Esophagus (tissue), 2 donors: Measurements from ENCODE around the gene CKM. TPM values are rescaled to one million over a fixed set of nuclear protein-coding genes. Genes with fewer than 3 reads are reported as not detected.
A peak's percentile ranks its signal among the peaks of the same experiment; 100 is the strongest.

Experiments
- H3K27ac ChIP-seq, 2 donors: one replicate each; pipeline ENCODE4 v1.5.1; 2013; ENCODE audit warnings: low read depth in 2 of 2, mild to moderate bottlenecking in 2 of 2, inconsistent platforms in 1 of 2, low read length in 1 of 2, moderate library complexity in 1 of 2
- H3K27me3 ChIP-seq, 2 donors: one replicate each; pipeline ENCODE4 v1.6.1; 2013; ENCODE audit warnings: low read length in 2 of 2, control low read depth in 1 of 2, mild to moderate bottlenecking in 1 of 2; ENCODE audit not compliant: insufficient read depth in 2 of 2, control insufficient read depth in 1 of 2
- H3K36me3 ChIP-seq, 2 donors: one replicate each; pipeline ENCODE4 v1.6.1; 2013; ENCODE audit warnings: low read length in 1 of 2; ENCODE audit not compliant: control insufficient read depth in 2 of 2, insufficient read depth in 2 of 2
- H3K4me1 ChIP-seq, 2 donors: one replicate each; pipeline ENCODE4 v1.6.1; 2013; ENCODE audit warnings: low read length in 1 of 2; ENCODE audit not compliant: control insufficient read depth in 2 of 2, insufficient read depth in 2 of 2
- H3K4me3 ChIP-seq, 2 donors: one replicate each; pipeline ENCODE4 v1.5.1; 2013; ENCODE audit warnings: low read length in 2 of 2, mild to moderate bottlenecking in 2 of 2, low read depth in 1 of 2, moderate library complexity in 1 of 2
- H3K9me3 ChIP-seq, 2 donors: one replicate each; pipeline ENCODE4 v1.6.1; 2013; ENCODE audit warnings: mild to moderate bottlenecking in 2 of 2, low read depth in 1 of 2, low read length in 1 of 2, moderate library complexity in 1 of 2; ENCODE audit not compliant: control insufficient read depth in 2 of 2, insufficient read depth in 1 of 2
- WGBS, 2 donors: extraction: QIAGEN DNeasy Blood & Tissue Kit; methylation state at CpG; one replicate each; pipeline ENCODE4 v1.1.7; 2013; 5-methylcytosine and 5-hydroxymethylcytosine counted together
- polyA plus RNA-seq, 2 donors: library from polyadenylated mRNA; stranded (reverse); fragments of 200-250 nt; gene quantifications; one replicate each; pipeline ENCODE4 v1.2.3, GENCODE V29; 2013
- donor health status: healthy with polysubstance abuse.
- donor health status: Bipolar disorder and iron deficiency.

Gene CKM
- polyA plus RNA-seq, 2 donors: 0.14 to 0.74 TPM

GRCh38 chr19:45350477-45351058 is 27.9 kb upstream of the CKM start:
- no peak overlapping the region for H3K4me3 ChIP-seq
- H3K36me3 ChIP-seq: peaks cover 7 to 46% of the 10 kb centered on the region in 2 donors
- H3K9me3 ChIP-seq: peaks cover 0 to 4% of the 10 kb centered on the region in 2 donors
- H3K27ac ChIP-seq: no peak overlapping the region
- no peaks in the 10 kb centered on the region for H3K27me3 ChIP-seq
- WGBS, 2 donors: 84 to 87% methylated on average over 17 of the region's 17 CpGs
- peaks cover under 1 to 2% of the 10 kb centered on the region in 2 donors for H3K4me1 ChIP-seq

GRCh38 chr19:45349430-45349941 is 26.8 kb upstream of the CKM start:
- 86% methylated on average over 17 of the region's 17 CpGs for WGBS, 2 donors
- Histone ChIP-seq H3K27me3 (no peaks in the 10 kb centered on the region), H3K4me3 (no peak overlapping the region), H3K9me3 (no peaks in the 10 kb centered on the region), H3K36me3 (peaks cover 7 to 42% of the 10 kb centered on the region in 2 donors), H3K4me1 (peaks cover 2 to 5% of the 10 kb centered on the region in 2 donors), H3K27ac (no peak overlapping the region)

DNA sequence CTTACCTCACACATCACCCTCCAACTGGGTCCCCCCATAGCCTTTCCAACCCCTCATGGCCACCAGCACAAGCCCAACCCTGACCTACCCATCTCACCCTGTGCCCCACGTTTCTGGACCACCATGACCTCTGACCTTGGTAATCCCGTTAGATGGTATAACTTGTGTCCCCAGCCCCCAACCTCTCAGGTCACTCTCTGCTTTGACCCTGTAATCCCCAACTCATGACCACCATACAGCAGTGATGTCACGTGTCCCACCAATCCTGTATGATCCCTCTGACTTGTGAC is 26.4 kb upstream of the CKM start:
- Histone ChIP-seq H3K4me1 (peaks cover 2 to 5% of the 10 kb centered on the region in 2 donors), H3K4me3 (no peak overlapping the region), H3K9me3 (no peaks in the 10 kb centered on the region), H3K36me3 (peaks cover 7 to 38% of the 10 kb centered on the region in 2 donors), H3K27me3 (no peaks in the 10 kb centered on the region), H3K27ac (no peak overlapping the region)
- 74 to 77% methylated on average over 3 of the region's 3 CpGs for WGBS, 2 donors

- no peak overlapping the region for H3K4me3 ChIP-seq
- H3K27ac ChIP-seq: no peak overlapping the region
- 76 to 80% methylated on average over 22 to 23 of the region's 23 CpGs for WGBS, 2 donors
- H3K4me1 ChIP-seq: peaks cover 0 to 5% of the 10 kb centered on the region in 2 donors
- H3K36me3 ChIP-seq: peaks cover 7 to 36% of the 10 kb centered on the region in 2 donors
- H3K27me3 ChIP-seq: no peaks in the 10 kb centered on the region
- no peaks in the 10 kb centered on the region for H3K9me3 ChIP-seq
Measured at GRCh38 chr19:45348367-45349125, 25.9 kb upstream of the CKM start.

DNA sequence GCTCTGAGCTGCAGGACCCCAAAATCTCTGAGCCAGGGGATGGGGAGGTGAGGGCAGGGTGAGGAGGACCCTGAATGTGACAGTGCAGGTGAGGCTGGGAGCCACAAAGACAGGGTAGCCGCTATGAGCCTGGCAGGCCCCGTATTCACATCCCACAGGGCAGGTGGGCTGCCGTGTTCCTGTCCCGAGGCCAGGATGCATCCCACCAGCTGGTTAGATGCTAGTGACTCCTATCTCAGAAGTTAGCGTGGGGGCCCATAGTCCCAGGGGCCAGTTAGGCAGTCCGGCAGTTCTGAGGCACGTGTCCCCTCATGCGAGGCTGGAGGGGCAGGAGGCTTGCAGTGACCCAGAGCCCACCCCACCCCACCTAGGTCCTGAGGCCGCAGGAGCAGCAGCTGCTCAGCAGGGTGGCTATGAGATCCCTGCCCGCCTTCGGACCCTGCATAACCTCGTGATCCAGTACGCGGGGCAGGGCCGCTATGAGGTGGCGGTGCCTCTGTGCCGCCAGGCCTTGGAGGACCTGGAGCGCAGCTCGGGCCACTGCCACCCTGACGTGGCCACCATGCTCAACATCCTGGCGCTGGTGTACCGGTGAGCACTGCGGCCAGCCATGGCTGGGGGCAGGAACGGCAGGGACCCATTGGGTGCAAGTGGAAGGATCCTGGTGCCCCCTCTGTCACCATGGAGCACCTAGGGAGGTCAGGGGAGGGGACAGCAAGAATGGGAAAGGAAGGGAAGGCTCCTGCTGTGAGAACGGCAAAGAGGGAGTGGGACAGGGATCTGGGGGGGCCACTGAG is 25.1 kb upstream of the CKM start:
- H3K4me1 ChIP-seq: peaks cover 0 to 8% of the 10 kb centered on the region in 2 donors
- H3K4me3 ChIP-seq: no peak overlapping the region
- no peaks in the 10 kb centered on the region for H3K27me3 ChIP-seq
- 74 to 81% methylated on average over 25 of the region's 25 CpGs for WGBS, 2 donors
- no peaks in the 10 kb centered on the region for H3K9me3 ChIP-seq
- no peak overlapping the region for H3K27ac ChIP-seq
- peaks cover 7 to 30% of the 10 kb centered on the region in 2 donors for H3K36me3 ChIP-seq

DNA sequence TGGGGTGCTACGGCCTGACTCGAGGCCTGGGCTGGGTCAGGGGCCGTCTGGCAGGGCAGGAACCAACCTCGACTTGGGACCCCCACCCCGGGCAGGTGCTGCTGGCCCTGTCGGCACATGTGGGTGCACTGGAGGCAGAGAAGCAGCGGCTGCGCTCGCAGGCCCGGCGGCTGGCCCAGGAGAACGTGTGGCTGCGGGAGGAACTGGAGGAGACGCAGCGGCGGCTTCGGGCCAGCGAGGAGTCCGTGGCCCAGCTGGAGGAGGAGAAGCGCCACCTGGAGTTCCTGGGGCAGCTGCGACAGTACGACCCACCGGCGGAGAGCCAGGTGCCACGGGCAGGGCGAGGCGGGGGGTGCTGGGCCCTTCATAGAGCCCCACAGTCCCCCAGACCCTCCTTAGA is 23.8 kb upstream of the CKM start:
- no peak overlapping the region for H3K4me3 ChIP-seq
- no peaks in the 10 kb centered on the region for H3K27me3 ChIP-seq
- peaks cover 0 to 8% of the 10 kb centered on the region in 2 donors for H3K4me1 ChIP-seq
- 28 to 56% methylated on average over 24 to 27 of the region's 27 CpGs for WGBS, 2 donors
- H3K36me3 ChIP-seq: peaks cover 2 to 18% of the 10 kb centered on the region in 2 donors
- H3K27ac ChIP-seq: no peak overlapping the region
- no peaks in the 10 kb centered on the region for H3K9me3 ChIP-seq

DNA sequence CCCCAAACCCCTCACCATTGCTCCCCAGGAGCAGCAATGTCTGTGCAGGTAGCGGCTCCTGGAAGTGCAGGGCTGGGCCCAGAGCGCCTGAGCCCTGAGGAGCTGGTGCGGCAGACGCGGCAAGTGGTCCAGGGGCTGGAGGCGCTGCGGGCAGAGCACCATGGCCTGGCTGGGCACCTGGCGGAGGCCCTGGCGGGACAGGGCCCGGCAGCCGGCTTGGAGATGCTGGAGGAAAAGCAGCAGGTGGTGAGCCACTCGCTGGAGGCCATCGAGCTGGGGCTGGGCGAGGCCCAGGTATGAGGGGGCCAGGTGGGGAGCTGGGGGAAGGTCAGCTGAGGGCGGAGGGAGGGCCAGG is 22.8 kb upstream of the CKM start:
- H3K4me3 ChIP-seq: no peak overlapping the region
- peaks cover 0 to 12% of the 10 kb centered on the region in 2 donors for H3K36me3 ChIP-seq
- peaks cover 0 to 8% of the 10 kb centered on the region in 2 donors for H3K4me1 ChIP-seq
- H3K27ac ChIP-seq: peak overlapping the region; percentile 77 to 86
- 61 to 68% methylated on average over 12 to 15 of the region's 15 CpGs for WGBS, 2 donors
- H3K9me3 ChIP-seq: no peaks in the 10 kb centered on the region
- no peaks in the 10 kb centered on the region for H3K27me3 ChIP-seq

DNA sequence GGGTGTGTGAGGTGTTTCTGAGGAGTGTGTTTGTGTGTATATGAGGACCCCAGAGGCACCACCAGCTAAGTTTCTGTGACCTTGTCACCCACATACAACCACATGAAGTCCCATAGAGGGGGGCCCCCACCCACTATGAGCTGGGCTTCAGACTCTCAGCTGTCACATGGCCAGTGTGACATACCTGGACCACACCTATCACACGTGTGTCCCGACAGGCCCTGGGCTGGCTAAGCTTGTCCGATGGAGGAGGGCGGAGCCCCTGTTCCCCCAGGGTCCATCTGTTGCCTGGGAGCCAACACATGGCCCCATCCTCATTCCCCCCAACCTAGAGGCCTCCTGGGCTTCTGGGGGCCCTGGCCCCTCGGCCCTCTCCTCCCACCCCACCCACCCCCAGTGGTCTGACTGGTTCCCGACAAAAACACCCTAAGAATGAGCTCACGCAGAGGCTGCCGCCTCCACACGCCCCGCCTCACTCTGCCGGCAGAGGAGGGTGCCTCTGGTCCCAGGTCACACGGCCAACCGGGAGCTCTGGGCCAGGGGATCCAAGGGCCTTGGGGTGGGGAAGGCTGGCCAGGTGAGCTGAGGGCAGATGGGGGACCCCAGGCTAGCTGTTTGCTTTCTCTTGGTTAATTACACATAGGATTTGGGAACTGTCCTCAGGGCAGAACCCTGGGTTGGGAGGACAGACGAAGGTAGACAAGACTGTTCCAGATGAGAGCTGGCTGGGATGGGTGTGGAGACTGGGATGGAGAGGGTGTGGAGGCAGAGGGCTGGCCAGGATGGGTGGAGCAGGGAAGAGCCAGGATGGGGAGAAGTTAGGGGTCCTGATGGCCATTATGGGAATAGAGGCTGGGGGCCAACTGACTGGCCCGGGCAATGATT is 22.2 kb upstream of the CKM start:
- H3K4me1 ChIP-seq: peaks cover 0 to 8% of the 10 kb centered on the region in 2 donors
- no peaks in the 10 kb centered on the region for H3K9me3 ChIP-seq
- H3K27ac ChIP-seq: peak overlapping the region; percentile 77 to 86
- H3K4me3 ChIP-seq: peak overlapping the region in 1 of 2 donors; percentile 17
- H3K36me3 ChIP-seq: peaks cover 0 to 10% of the 10 kb centered on the region in 2 donors
- 30 to 44% methylated on average over 15 of the region's 15 CpGs for WGBS, 2 donors
- H3K27me3 ChIP-seq: no peaks in the 10 kb centered on the region

DNA sequence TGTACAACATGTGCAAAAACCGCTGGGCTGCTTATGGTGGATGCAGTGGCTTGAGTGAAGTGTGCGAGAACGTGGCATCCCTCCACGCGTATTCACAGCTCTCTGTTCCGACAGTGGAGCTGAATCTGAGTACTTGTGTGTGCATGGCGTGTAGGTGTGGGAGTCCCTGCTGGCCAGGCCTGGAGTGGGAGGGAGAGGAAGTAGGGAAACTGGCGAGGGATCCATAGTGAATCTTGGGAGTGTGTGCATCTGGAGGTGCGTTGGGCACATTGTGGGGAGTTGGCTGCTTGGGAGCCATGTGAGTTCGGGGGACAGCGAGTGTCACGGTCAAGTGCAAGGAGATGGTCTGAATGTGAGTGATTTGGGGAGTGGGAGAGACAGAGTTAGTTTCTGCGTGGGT is 20.2 kb upstream of the CKM start:
- peaks cover 0 to 8% of the 10 kb centered on the region in 2 donors for H3K4me1 ChIP-seq
- H3K4me3 ChIP-seq: no peak overlapping the region
- H3K27ac ChIP-seq: no peak overlapping the region
- no peaks in the 10 kb centered on the region for H3K9me3 ChIP-seq
- H3K27me3 ChIP-seq: no peaks in the 10 kb centered on the region
- WGBS, 2 donors: 78 to 80% methylated on average over 13 of the region's 13 CpGs
- H3K36me3 ChIP-seq: peaks cover 0 to 1% of the 10 kb centered on the region in 2 donors
